Activated T-cell treated with anti-CD3 and anti-CD28 coated beads, Interleukin-2, amount 50 U/mL, for 1 hour (primary cell): ENCODE data around the gene BBOF1.
"Not testable (repeated sequence)": the region's sequence is repeated elsewhere in the genome, so short reads cannot be mapped to it uniquely, and the experiment has no call there.

Experiments
- DNase-seq: peaks from one replicate; pipeline ENCODE4 v3.0.0-alpha.2; 2020

The BBOF1 gene

GRCh38 chr14:74105381-74105780 is 86.2 kb downstream of the BBOF1 start:
- DNase-seq = no peak

DNA sequence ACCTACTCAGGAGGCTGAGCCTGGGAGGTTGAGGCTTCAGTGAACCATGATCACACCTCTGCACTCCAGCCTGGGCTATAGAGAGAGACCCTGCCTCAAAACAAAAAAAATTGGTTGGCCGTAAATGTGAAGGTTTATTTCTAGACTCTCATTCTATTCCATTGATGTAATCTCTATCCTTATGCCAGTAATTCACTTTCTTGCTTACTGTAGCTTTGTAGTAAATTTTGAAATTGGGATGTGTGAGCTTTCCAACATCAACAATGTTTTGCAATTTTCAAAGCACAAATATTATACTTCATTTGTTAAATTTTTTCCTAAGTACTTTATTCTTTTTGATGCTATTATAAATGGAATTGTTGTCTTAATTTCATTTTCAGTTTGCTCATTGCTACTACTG is 90.2 kb downstream of the BBOF1 start:
- no peak for DNase-seq

- DNase-seq = not testable (repeated sequence)
Measured at GRCh38 chr14:74111395-74112216, 92.5 kb downstream of the BBOF1 start.
